PFSK-1 (cell line): ENCODE results near the gene USP32.

Experiments used
- POLR2AphosphoS5 ChIP-seq: IDR thresholded peaks from 2 replicates; pipeline ENCODE4 v1.6.1; 2012; ENCODE audit warnings: low read depth, mild to moderate bottlenecking, control low read depth, low read length, moderate library complexity
- TAF1 ChIP-seq: IDR thresholded peaks from 2 replicates; pipeline ENCODE4 v1.6.1; 2012; ENCODE audit warnings: low read length, control low read depth, borderline replicate concordance; ENCODE audit not compliant: insufficient read depth
- TF ChIP-seq, protein P1 (sequence below), 2 experiments: IDR thresholded peaks; 2 replicates each; pipeline versions ENCODE4 v1.6.1 to v1.8.0; 2011 to 2012; ENCODE audit warnings: low read depth in 2 of 2, low read length in 2 of 2, control low read depth in 1 of 2, inconsistent platforms in 1 of 2, mild to moderate bottlenecking in 1 of 2, moderate library complexity in 1 of 2; ENCODE audit not compliant: insufficient read depth in 1 of 2

- TF ChIP-seq, protein P1, sequence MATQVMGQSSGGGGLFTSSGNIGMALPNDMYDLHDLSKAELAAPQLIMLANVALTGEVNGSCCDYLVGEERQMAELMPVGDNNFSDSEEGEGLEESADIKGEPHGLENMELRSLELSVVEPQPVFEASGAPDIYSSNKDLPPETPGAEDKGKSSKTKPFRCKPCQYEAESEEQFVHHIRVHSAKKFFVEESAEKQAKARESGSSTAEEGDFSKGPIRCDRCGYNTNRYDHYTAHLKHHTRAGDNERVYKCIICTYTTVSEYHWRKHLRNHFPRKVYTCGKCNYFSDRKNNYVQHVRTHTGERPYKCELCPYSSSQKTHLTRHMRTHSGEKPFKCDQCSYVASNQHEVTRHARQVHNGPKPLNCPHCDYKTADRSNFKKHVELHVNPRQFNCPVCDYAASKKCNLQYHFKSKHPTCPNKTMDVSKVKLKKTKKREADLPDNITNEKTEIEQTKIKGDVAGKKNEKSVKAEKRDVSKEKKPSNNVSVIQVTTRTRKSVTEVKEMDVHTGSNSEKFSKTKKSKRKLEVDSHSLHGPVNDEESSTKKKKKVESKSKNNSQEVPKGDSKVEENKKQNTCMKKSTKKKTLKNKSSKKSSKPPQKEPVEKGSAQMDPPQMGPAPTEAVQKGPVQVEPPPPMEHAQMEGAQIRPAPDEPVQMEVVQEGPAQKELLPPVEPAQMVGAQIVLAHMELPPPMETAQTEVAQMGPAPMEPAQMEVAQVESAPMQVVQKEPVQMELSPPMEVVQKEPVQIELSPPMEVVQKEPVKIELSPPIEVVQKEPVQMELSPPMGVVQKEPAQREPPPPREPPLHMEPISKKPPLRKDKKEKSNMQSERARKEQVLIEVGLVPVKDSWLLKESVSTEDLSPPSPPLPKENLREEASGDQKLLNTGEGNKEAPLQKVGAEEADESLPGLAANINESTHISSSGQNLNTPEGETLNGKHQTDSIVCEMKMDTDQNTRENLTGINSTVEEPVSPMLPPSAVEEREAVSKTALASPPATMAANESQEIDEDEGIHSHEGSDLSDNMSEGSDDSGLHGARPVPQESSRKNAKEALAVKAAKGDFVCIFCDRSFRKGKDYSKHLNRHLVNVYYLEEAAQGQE (IDR thresholded peaks at IDR 0.05; ENCODE audit: insufficient read depth in 1 of 2, low read depth in 2 of 2, low read length in 2 of 2): no peak
- TF ChIP-seq POLR2AphosphoS5: no peak
- no peak for TF ChIP-seq TAF1
These were observed 139.5 kb downstream of the USP32 start for GRCh38 chr17:60252459-60252858.
